ENCODE data around the gene GCSAM. TPM values are rescaled to one million over a fixed set of nuclear protein-coding genes. Genes with fewer than 3 reads are reported as not detected.
"Not testable (repeated sequence)": the region's sequence is repeated elsewhere in the genome, so short reads cannot be mapped to it uniquely, and the experiment has no call there.

GCSAM gene
- total and polyA plus RNA-seq, 2 donors (not counting 1 experiment from before 2014, with no cell fraction given), result 14.9 to 24.6 TPM

- H3K4me1 Mint-ChIP-seq; H3K9me3 Mint-ChIP-seq (ENCODE audit: insufficient read depth); CTCF ChIA-PET; H3K79me2 ChIP-seq (ENCODE audit: control insufficient read depth, insufficient read depth, low read length); H3K4me1 ChIP-seq (ENCODE audit: control insufficient read depth in 2 of 2, insufficient read depth in 2 of 2, low read length in 2 of 2); POLR2A ChIA-PET; H3K36me3 ChIP-seq (replicated peaks in 1 of 2; ENCODE audit: control extremely low read depth in 1 of 2, control insufficient read depth in 1 of 2, extremely low read depth in 1 of 2, insufficient read depth in 2 of 2, low read length in 1 of 2); ATAC-seq (ENCODE audit: low read depth); H3K4me3 Mint-ChIP-seq; H2AFZ ChIP-seq (ENCODE audit: insufficient read depth, low read depth, low read length, poor library complexity, severe bottlenecking); H3K4me2 ChIP-seq (replicated peaks; ENCODE audit: low read depth, low read length, poor library complexity, severe bottlenecking); H3K27me3 ChIP-seq (replicated peaks in 1 of 4; ENCODE audit: control extremely low read depth in 1 of 4, control insufficient read depth in 3 of 4, insufficient read depth in 4 of 4, low read length in 3 of 4); DNase-seq; H3K27ac Mint-ChIP-seq; H3K9me3 ChIP-seq (ENCODE audit: control extremely low read depth in 1 of 3, control insufficient read depth in 2 of 3, insufficient read depth in 1 of 3, low read length in 2 of 3); H3K9ac ChIP-seq (ENCODE audit: low read length); intact Hi-C loops (cut with micrococcal nuclease); H3K27ac ChIP-seq (ENCODE audit: low read length in 2 of 2); H4K20me1 ChIP-seq (ENCODE audit: control insufficient read depth, insufficient read depth, low read length, poor library complexity, severe bottlenecking); H3K4me3 ChIP-seq (ENCODE audit: control extremely low read depth in 1 of 5, extremely low read depth in 1 of 5, insufficient read depth in 1 of 5, low read depth in 2 of 5, low read length in 4 of 5): not testable (repeated sequence)
- H3K27me3 Mint-ChIP-seq, result peaks cover 50% of the 10 kb centered on the region
- 71% methylated on average over 3 of the region's 8 CpGs for WGBS (ENCODE audit: insufficient coverage)
These were observed 60.5 kb downstream of the GCSAM start for GRCh38 chr3:112072387-112073060.

Small RNA genes lying within 50 kb of the gene (small RNA-seq; reads per million reads assigned to genes)
- gene MIR567 (ENCODE audit: insufficient read length, low read depth, low replicate concordance), result not detected

Other genes with a start within 250 kb of the GCSAM start
- gene ABHD10, start 154.2 kb downstream of the GCSAM start, total RNA-seq, result 40.1 and 43.2 TPM in 2 replicates
- gene ABHD10, start 154.2 kb downstream of the GCSAM start, polyA plus RNA-seq, result 21.9 and 22.1 TPM in 2 replicates
- gene TAGLN3, start 134.3 kb downstream of the GCSAM start, total RNA-seq, result 0.44 TPM in 1 of 2 replicates, not detected in the other
- not detected in 2 replicates for gene TAGLN3, start 134.3 kb downstream of the GCSAM start, polyA plus RNA-seq
- gene TMPRSS7, start 98.5 kb downstream of the GCSAM start, total RNA-seq, result not detected in 2 replicates
- gene TMPRSS7, start 98.5 kb downstream of the GCSAM start, polyA plus RNA-seq, result not detected in 2 replicates
- gene C3orf52, start 46.9 kb downstream of the GCSAM start, total RNA-seq, result 2.7 and 3.9 TPM in 2 replicates
- gene C3orf52, start 46.9 kb downstream of the GCSAM start, polyA plus RNA-seq, result 0.18 and 0.23 TPM in 2 replicates
- gene SLC9C1, start 161.0 kb upstream of the GCSAM start, total RNA-seq, result 0.41 and 0.49 TPM in 2 replicates
- 0.07 and 0.30 TPM in 2 replicates for gene SLC9C1, start 161.0 kb upstream of the GCSAM start, polyA plus RNA-seq
- gene CD200, start 199.9 kb upstream of the GCSAM start, total RNA-seq, result 35.0 and 36.0 TPM in 2 replicates
- 49.9 and 53.6 TPM in 2 replicates for gene CD200, start 199.9 kb upstream of the GCSAM start, polyA plus RNA-seq

All from B cell (primary cell).